Measurements from ENCODE around the gene ANKRD13D.
A peak's percentile ranks its signal among the peaks of the same experiment; 100 is the strongest.

ANKRD13D gene

GRCh38 chr11:67302571-67303131 lies 13.5 kb downstream of the ANKRD13D start:
- peaks cover 47 to 49% of the 10 kb centered on the region in 2 experiments for H3K4me1 ChIP-seq (ENCODE audit: control insufficient read depth in 1 of 2, insufficient read depth in 1 of 2, low read depth in 1 of 2, low read length in 1 of 2)
- H3K27me3 ChIP-seq, result no peaks in the 10 kb centered on the region
- H3K9me3 ChIP-seq, result no peaks in the 10 kb centered on the region
- H3K27ac ChIP-seq, result peak overlapping the region; percentile 96
- H3K36me3 ChIP-seq, result peaks cover 63% of the 10 kb centered on the region
- TF ChIP-seq CTCF (IDR thresholded peaks at IDR 0.05), result peak; percentile 10
- H3K4me3 ChIP-seq (ENCODE audit: low read depth in 1 of 2, low read length in 1 of 2), result peak overlapping the region; percentile 75 to 83

- Histone ChIP-seq H3K27me3 (no peaks in the 10 kb centered on the region), H3K36me3 (peaks cover 65% of the 10 kb centered on the region), H3K27ac (peak within 1 kb of the TSS; percentile 96), H3K9me3 (no peaks in the 10 kb centered on the region), H3K4me1 (ENCODE audit: control insufficient read depth in 1 of 2, insufficient read depth in 1 of 2, low read depth in 1 of 2, low read length in 1 of 2) (peaks cover 47 to 49% of the 10 kb centered on the region in 2 experiments), H3K4me3 (ENCODE audit: low read depth in 1 of 2, low read length in 1 of 2) (peak within 1 kb of the TSS; percentile 75 to 83)
- TF ChIP-seq CTCF (IDR thresholded peaks at IDR 0.05), result no peak
These were observed 14.2 kb downstream of the ANKRD13D start, which contains the start of gene SSH3 for GRCh38 chr11:67303132-67303834. Gene SSH3 (plus strand): TSS chr11:67303530. CDS start chr11:67303626, 96 bp downstream.

GRCh38 chr11:67303835-67304411 lies 14.8 kb downstream of the ANKRD13D start:
- Histone ChIP-seq H3K27me3 (no peaks in the 10 kb centered on the region), H3K4me3 (ENCODE audit: low read depth in 1 of 2, low read length in 1 of 2) (peak overlapping the region; percentile 75 to 83), H3K9me3 (no peaks in the 10 kb centered on the region), H3K36me3 (peaks cover 65% of the 10 kb centered on the region), H3K27ac (peak overlapping the region; percentile 96), H3K4me1 (ENCODE audit: control insufficient read depth in 1 of 2, insufficient read depth in 1 of 2, low read depth in 1 of 2, low read length in 1 of 2) (peaks cover 47 to 49% of the 10 kb centered on the region in 2 experiments)
- no peak for TF ChIP-seq CTCF (IDR thresholded peaks at IDR 0.05)

- no peak for TF ChIP-seq CTCF (IDR thresholded peaks at IDR 0.05)
- Histone ChIP-seq H3K27me3 (no peaks in the 10 kb centered on the region), H3K4me3 (ENCODE audit: low read depth in 1 of 2, low read length in 1 of 2) (peak overlapping the region; percentile 75 to 83), H3K27ac (peak overlapping the region; percentile 96), H3K36me3 (peaks cover 65% of the 10 kb centered on the region), H3K4me1 (ENCODE audit: control insufficient read depth in 1 of 2, insufficient read depth in 1 of 2, low read depth in 1 of 2, low read length in 1 of 2) (peaks cover 47 to 49% of the 10 kb centered on the region in 2 experiments), H3K9me3 (no peaks in the 10 kb centered on the region)
These were observed 15.5 kb downstream of the ANKRD13D start for GRCh38 chr11:67304511-67305113.

- no peak overlapping the region for H3K4me3 ChIP-seq (ENCODE audit: low read depth in 1 of 2, low read length in 1 of 2)
- no peak for TF ChIP-seq CTCF (IDR thresholded peaks at IDR 0.05)
- no peaks in the 10 kb centered on the region for H3K27me3 ChIP-seq
- H3K36me3 ChIP-seq, result peaks cover 65% of the 10 kb centered on the region
- peak overlapping the region; percentile 23 for H3K27ac ChIP-seq
- no peaks in the 10 kb centered on the region for H3K9me3 ChIP-seq
- H3K4me1 ChIP-seq (ENCODE audit: control insufficient read depth in 1 of 2, insufficient read depth in 1 of 2, low read depth in 1 of 2, low read length in 1 of 2), result peaks cover 43 to 46% of the 10 kb centered on the region in 2 experiments
These were observed 17.9 kb downstream of the ANKRD13D start for GRCh38 chr11:67306769-67307544.
